Measurements from ENCODE around the gene RYR1.

Gene RYR1

GRCh38 chr19:38389101-38389925 is 44.2 kb upstream of the RYR1 start:
- H3K4me3 ChIP-seq (ENCODE audit: low read depth, low read length): no peak overlapping the region
- TF ChIP-seq POLR2A (IDR thresholded peaks at IDR 0.05; ENCODE audit: extremely low read depth, insufficient read length): no peak
- TF ChIP-seq MYC (IDR thresholded peaks at IDR 0.05; ENCODE audit: low read depth, low read length): no peak
- TF ChIP-seq CTCF (IDR thresholded peaks at IDR 0.05; ENCODE audit: low read depth, low read length): no peak
- TF ChIP-seq MAX (IDR thresholded peaks at IDR 0.05; ENCODE audit: low read depth, low read length): no peak
- DNase-seq (ENCODE audit: low read depth): no peak

- DNase-seq (ENCODE audit: low read depth): no peak
- no peak for TF ChIP-seq POLR2A (IDR thresholded peaks at IDR 0.05; ENCODE audit: extremely low read depth, insufficient read length)
- no peak for TF ChIP-seq MAX (IDR thresholded peaks at IDR 0.05; ENCODE audit: low read depth, low read length)
- no peak for TF ChIP-seq CTCF (IDR thresholded peaks at IDR 0.05; ENCODE audit: low read depth, low read length)
- TF ChIP-seq MYC (IDR thresholded peaks at IDR 0.05; ENCODE audit: low read depth, low read length): no peak
- H3K4me3 ChIP-seq (ENCODE audit: low read depth, low read length): no peak overlapping the region
These were observed 43.2 kb upstream of the RYR1 start for GRCh38 chr19:38389957-38390924.

GRCh38 chr19:38391911-38392464 is 41.5 kb upstream of the RYR1 start:
- no peak overlapping the region for H3K4me3 ChIP-seq (ENCODE audit: low read depth, low read length)
- TF ChIP-seq MAX (IDR thresholded peaks at IDR 0.05; ENCODE audit: low read depth, low read length): no peak
- no peak for TF ChIP-seq MYC (IDR thresholded peaks at IDR 0.05; ENCODE audit: low read depth, low read length)
- DNase-seq (ENCODE audit: low read depth): no peak

- TF ChIP-seq MAX (IDR thresholded peaks at IDR 0.05; ENCODE audit: low read depth, low read length) (no peak), MYC (IDR thresholded peaks at IDR 0.05; ENCODE audit: low read depth, low read length) (no peak), CTCF (IDR thresholded peaks at IDR 0.05; ENCODE audit: low read depth, low read length) (no peak), POLR2A (IDR thresholded peaks at IDR 0.05; ENCODE audit: extremely low read depth, insufficient read length) (no peak)
These were observed 40.7 kb upstream of the RYR1 start for GRCh38 chr19:38392707-38393308.

GRCh38 chr19:38394488-38394887 is 39.0 kb upstream of the RYR1 start:
- no peak for TF ChIP-seq MYC (IDR thresholded peaks at IDR 0.05; ENCODE audit: low read depth, low read length)
- TF ChIP-seq POLR2A (IDR thresholded peaks at IDR 0.05; ENCODE audit: extremely low read depth, insufficient read length): no peak
- TF ChIP-seq CTCF (IDR thresholded peaks at IDR 0.05; ENCODE audit: low read depth, low read length): no peak
- TF ChIP-seq MAX (IDR thresholded peaks at IDR 0.05; ENCODE audit: low read depth, low read length): no peak
- DNase-seq (ENCODE audit: low read depth): no peak

More at GRCh38 chr19:38392707-38393308, 40.7 kb upstream of the RYR1 start:
- H3K4me3 ChIP-seq (ENCODE audit: low read depth, low read length): no peak overlapping the region
- no peak for DNase-seq (ENCODE audit: low read depth)

More at GRCh38 chr19:38394488-38394887, 39.0 kb upstream of the RYR1 start:
- no peak overlapping the region for H3K4me3 ChIP-seq (ENCODE audit: low read depth, low read length)
